ENCODE measurements around the gene ATP5MG. TPM values are rescaled to one million over a fixed set of nuclear protein-coding genes. Genes with fewer than 3 reads are reported as not detected.
"Not testable (repeated sequence)": the region's sequence is repeated elsewhere in the genome, so short reads cannot be mapped to it uniquely, and the experiment has no call there.

Gene ATP5MG
- total RNA-seq, 1 donor from 2014 or later, result 266 TPM

- no peak for DNase-seq (ENCODE audit: low spot score)
- H3K36me3 Mint-ChIP-seq (ENCODE audit: low read depth), result peaks cover 78% of the 10 kb centered on the region
- no peak overlapping the region for H3K27ac Mint-ChIP-seq
- intact Hi-C loops (cut with micrococcal nuclease), result no loop called here
- no peaks in the 10 kb centered on the region for H3K27me3 Mint-ChIP-seq (ENCODE audit: low read depth)
- no peak overlapping the region for H3K4me3 Mint-ChIP-seq (ENCODE audit: low read depth)
- no peaks in the 10 kb centered on the region for H3K9me3 Mint-ChIP-seq
- peaks cover 4% of the 10 kb centered on the region for H3K4me1 Mint-ChIP-seq (ENCODE audit: low read depth)
These were observed 20.8 kb upstream of the ATP5MG start for GRCh38 chr11:118380571-118380970.

- Mint-ChIP-seq H3K4me3 (ENCODE audit: low read depth) (no peak overlapping the region), H3K27ac (no peak overlapping the region), H3K36me3 (ENCODE audit: low read depth) (peaks cover 80% of the 10 kb centered on the region), H3K4me1 (ENCODE audit: low read depth) (no peaks in the 10 kb centered on the region), H3K9me3 (no peaks in the 10 kb centered on the region), H3K27me3 (ENCODE audit: low read depth) (no peaks in the 10 kb centered on the region)
- no peak for DNase-seq (ENCODE audit: low spot score)
- intact Hi-C loops (cut with micrococcal nuclease), result no loop called here
These were observed 18.5 kb upstream of the ATP5MG start for GRCh38 chr11:118382954-118383353.

DNA sequence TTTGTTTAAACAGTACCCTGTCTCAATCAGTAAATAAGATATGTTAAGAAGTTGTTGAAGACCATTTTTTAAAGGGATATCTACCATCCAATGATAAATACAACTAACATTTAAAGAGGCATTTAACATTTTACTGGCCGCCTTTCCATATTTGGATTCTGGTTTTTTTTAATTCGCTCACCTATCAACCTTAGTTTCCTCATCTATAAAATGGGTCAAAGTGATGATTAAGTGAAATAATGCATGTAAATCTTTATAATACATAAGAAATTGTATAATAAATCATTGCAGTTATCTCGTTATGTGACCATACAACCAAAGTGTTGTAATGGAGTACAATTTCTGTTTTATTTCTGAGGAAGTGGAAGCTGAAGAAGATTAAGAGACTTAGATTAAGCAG, 17.7 kb upstream of the ATP5MG start:
- Mint-ChIP-seq H3K9me3 (no peaks in the 10 kb centered on the region), H3K36me3 (ENCODE audit: low read depth) (peaks cover 79% of the 10 kb centered on the region), H3K27me3 (ENCODE audit: low read depth) (no peaks in the 10 kb centered on the region), H3K4me1 (ENCODE audit: low read depth) (no peaks in the 10 kb centered on the region), H3K4me3 (ENCODE audit: low read depth) (no peak overlapping the region), H3K27ac (no peak overlapping the region)
- intact Hi-C loops (cut with micrococcal nuclease), result no loop called here
- no peak for DNase-seq (ENCODE audit: low spot score)

DNA sequence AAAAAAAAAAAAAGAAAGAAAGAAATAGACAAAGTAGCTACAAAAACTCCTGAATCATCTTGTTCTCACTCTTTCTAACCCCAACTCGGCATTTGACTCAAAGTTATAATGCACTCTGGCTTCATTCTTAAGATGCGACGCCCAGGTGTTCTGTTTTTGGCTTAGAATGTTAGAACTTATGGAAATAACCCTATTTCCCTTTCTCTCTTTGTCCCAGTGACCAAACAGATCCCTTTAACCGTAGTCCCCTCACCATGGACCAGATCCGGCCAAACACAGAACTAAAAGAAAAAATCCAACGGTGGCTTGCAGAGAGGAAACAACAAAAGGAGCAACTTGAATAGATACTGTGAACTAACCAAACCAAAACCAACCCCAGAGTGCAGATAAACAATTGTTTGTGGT, 5.3 kb upstream of the ATP5MG start:
- H3K4me1 Mint-ChIP-seq (ENCODE audit: low read depth), result peaks cover 51% of the 10 kb centered on the region
- no peaks in the 10 kb centered on the region for H3K27me3 Mint-ChIP-seq (ENCODE audit: low read depth)
- intact Hi-C loops (cut with micrococcal nuclease), result no loop called here
- H3K9me3 Mint-ChIP-seq, result no peaks in the 10 kb centered on the region
- H3K27ac Mint-ChIP-seq, result peak overlapping the region; percentile 75
- peak overlapping the region; percentile 11 for H3K4me3 Mint-ChIP-seq (ENCODE audit: low read depth)
- peak; percentile 18 for DNase-seq (ENCODE audit: low spot score)
- peaks cover 50% of the 10 kb centered on the region for H3K36me3 Mint-ChIP-seq (ENCODE audit: low read depth)

DNA sequence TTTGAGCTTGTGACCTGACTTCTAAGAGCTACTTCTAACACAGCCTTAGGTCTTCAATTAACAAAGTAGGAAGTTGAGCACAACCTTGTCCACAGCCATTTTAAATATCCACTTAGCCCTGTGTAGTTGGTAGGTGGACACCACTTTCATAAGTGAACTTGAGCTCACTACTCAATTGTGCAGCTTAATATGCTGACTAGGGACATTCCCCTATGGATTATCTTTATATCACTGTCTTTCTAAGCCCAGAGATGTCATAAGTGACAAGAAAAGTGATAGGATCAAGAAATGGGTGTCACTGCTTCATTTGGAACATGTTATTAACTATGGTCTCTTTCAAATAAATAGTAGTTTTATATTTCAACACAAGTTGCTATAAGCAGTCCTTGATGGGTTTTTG, 4.0 kb upstream of the ATP5MG start:
- Mint-ChIP-seq H3K9me3 (no peaks in the 10 kb centered on the region), H3K4me1 (ENCODE audit: low read depth) (peaks cover 52% of the 10 kb centered on the region), H3K27me3 (ENCODE audit: low read depth) (no peaks in the 10 kb centered on the region), H3K36me3 (ENCODE audit: low read depth) (peaks cover 54% of the 10 kb centered on the region), H3K4me3 (ENCODE audit: low read depth) (no peak overlapping the region), H3K27ac (peak overlapping the region; percentile 36)
- intact Hi-C loops (cut with micrococcal nuclease), result no loop called here
- no peak for DNase-seq (ENCODE audit: low spot score)

DNA sequence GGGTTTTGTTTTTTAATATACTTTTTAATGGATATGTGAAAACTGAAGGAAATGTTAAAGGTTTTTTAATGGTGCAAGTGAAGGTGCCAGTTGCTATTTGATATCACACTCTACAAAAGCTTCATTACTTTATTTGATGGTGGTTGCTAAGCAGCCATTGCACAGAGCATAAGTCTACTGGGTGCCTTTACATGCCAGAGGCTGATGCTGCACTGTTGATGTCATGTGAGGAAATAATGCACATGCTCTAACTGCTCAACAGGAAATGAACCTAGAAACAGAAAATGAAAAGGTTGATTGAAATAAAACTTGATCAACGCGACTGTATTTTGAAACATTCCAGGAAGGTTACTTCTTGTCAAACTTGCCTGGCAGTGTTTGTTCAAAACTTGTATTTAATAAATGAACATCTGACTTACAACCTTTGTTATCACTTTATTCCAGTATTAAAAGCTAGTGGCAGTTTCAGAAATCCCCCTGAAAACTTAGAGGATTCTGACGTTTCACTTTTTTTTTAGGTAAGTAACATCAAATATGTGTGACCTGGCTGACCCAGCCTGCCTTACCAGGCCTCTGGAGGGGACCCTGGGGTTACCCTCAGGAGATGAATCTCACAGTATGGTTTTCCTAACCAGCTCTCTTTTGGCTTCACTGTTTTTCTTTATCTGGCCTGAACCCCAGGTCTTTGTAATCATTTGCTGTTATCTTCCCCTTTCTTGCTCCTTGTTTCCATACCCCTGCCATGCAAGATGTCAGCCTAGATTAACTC, 2.4 kb upstream of the ATP5MG start:
- peaks cover 49% of the 10 kb centered on the region for H3K36me3 Mint-ChIP-seq (ENCODE audit: low read depth)
- H3K27ac Mint-ChIP-seq, result peak overlapping the region; percentile 99
- DNase-seq (ENCODE audit: low spot score), result peak; percentile 64
- peak overlapping the region; percentile 99 for H3K4me3 Mint-ChIP-seq (ENCODE audit: low read depth)
- peaks cover 57% of the 10 kb centered on the region for H3K4me1 Mint-ChIP-seq (ENCODE audit: low read depth)
- no peaks in the 10 kb centered on the region for H3K9me3 Mint-ChIP-seq
- intact Hi-C loops (cut with micrococcal nuclease), result loop anchor here (2.0 kb wide), 1 partner anchor 90 kb away; no protein-coding TSS in a partner anchor
- no peaks in the 10 kb centered on the region for H3K27me3 Mint-ChIP-seq (ENCODE audit: low read depth)

DNA sequence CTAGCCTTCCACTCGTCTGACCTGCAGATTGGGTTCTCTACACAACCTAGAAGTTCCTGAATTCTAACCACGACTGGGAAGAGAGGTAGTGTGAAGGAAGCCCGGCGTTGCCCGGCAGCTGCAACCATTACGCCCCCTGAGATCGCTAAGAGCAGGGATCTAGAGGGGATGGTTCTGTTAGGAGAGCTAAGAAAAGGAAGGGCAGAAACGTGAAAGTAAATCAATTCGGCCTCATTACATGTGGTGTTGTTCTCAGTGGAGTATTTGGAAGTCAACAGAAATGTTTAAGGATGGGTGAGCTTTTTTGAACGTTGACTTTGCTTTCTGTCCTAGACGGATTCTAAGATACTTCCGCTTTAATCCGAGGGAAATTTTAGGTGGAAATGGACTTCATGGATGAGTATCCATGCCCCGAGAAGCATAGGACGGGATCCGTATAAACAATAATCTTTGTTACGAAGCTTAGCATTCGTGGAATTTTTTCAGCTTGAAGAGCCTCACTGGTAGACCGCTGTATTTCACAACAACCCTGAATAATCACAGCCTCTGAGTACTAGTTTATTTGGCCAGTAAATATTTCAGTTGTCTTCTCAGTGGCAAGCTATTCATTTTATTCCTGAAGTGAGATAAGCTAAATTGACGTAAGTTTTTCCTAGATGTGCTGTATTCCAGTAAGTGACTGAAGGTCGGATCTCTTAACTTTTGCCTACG, 629 bp downstream of the ATP5MG start:
- Mint-ChIP-seq H3K36me3 (ENCODE audit: low read depth) (peaks cover 53% of the 10 kb centered on the region), H3K4me1 (ENCODE audit: low read depth) (peaks cover 56% of the 10 kb centered on the region), H3K27ac (peak overlapping the region; percentile 99), H3K27me3 (ENCODE audit: low read depth) (no peaks in the 10 kb centered on the region), H3K9me3 (no peaks in the 10 kb centered on the region), H3K4me3 (ENCODE audit: low read depth) (peak overlapping the region; percentile 99)
- intact Hi-C loops (cut with micrococcal nuclease), result loop anchor here (1.0 to 2.0 kb wide), 5 partner anchors 13 to 171 kb away; partner anchors contain the start of genes ARCN1 and UBE4A
- no peak for DNase-seq (ENCODE audit: low spot score)

- H3K27me3 Mint-ChIP-seq (ENCODE audit: low read depth); intact Hi-C loops (cut with micrococcal nuclease); DNase-seq (ENCODE audit: low spot score); H3K9me3 Mint-ChIP-seq: not testable (repeated sequence)
- Mint-ChIP-seq H3K4me3 (ENCODE audit: low read depth) (peak overlapping the region; percentile 99), H3K4me1 (ENCODE audit: low read depth) (peaks cover 51% of the 10 kb centered on the region), H3K36me3 (ENCODE audit: low read depth) (peaks cover 56% of the 10 kb centered on the region), H3K27ac (peak overlapping the region; percentile 99)
These were observed 1.2 kb downstream of the ATP5MG start for GRCh38 chr11:118402594-118402993.

GRCh38 chr11:118406599-118407166, 5.3 kb downstream of the ATP5MG start:
- no peaks in the 10 kb centered on the region for H3K27me3 Mint-ChIP-seq (ENCODE audit: low read depth)
- DNase-seq (ENCODE audit: low spot score), result no peak
- intact Hi-C loops (cut with micrococcal nuclease), result no loop called here
- H3K9me3 Mint-ChIP-seq, result no peaks in the 10 kb centered on the region
- H3K36me3 Mint-ChIP-seq (ENCODE audit: low read depth), result peaks cover 69% of the 10 kb centered on the region
- no peak overlapping the region for H3K4me3 Mint-ChIP-seq (ENCODE audit: low read depth)
- H3K27ac Mint-ChIP-seq, result no peak overlapping the region
- H3K4me1 Mint-ChIP-seq (ENCODE audit: low read depth), result peaks cover 25% of the 10 kb centered on the region

DNA sequence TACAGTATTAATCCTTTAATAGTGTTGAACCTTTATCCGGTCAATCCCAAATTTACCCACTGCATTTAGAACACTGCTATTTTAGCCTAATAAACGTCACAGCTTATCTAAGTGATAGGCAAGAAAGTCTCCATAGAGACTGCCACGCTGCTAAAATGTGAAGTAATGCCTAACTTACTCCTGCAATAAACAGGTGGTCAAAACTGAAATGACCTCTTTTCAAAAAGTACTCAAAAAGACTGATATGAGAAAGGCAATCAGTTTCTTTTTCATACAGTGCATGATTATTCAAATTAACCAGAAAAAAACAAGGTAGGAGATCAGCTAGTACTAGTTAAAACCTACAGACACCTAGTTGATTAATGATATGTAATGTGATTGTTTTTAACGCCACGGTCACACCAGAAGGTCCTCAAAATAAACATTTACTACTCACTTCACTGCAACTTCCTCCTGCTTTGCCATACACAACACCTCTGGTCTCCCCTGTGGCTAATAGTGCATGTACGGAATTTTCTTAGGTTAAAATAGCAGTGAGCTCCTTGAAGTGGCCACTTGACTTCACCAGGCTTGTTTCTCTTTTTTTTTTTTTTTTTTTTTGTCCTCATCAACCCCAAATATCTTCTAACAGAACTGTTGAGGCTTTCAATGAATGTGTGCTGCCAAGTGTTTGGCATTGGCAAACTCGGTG, 8.8 kb downstream of the ATP5MG start:
- no peak for DNase-seq (ENCODE audit: low spot score)
- no peak overlapping the region for H3K27ac Mint-ChIP-seq
- peaks cover 11% of the 10 kb centered on the region for H3K4me1 Mint-ChIP-seq (ENCODE audit: low read depth)
- H3K4me3 Mint-ChIP-seq (ENCODE audit: low read depth), result no peak overlapping the region
- H3K36me3 Mint-ChIP-seq (ENCODE audit: low read depth), result peaks cover 50% of the 10 kb centered on the region
- no peaks in the 10 kb centered on the region for H3K27me3 Mint-ChIP-seq (ENCODE audit: low read depth)
- H3K9me3 Mint-ChIP-seq, result no peaks in the 10 kb centered on the region
- intact Hi-C loops (cut with micrococcal nuclease), result no loop called here

DNA sequence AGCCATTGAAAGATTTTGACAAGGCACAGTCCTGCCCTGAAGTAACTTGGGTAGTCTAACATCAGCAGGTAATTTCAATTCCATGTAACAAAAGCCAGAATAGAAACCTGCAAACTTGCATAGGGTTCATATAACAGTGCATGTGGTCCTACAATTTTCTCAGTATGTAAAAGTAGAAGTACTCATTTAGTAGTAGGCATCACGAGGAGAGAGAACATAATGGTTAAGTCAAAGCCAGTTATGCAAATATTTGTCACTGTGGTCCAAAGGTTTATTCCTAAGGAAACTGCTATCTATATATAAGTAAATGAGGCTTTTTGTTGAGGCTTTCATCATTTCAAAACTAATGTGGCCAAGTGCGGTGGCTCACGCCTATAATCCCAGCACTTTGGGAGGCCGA, 10.1 kb downstream of the ATP5MG start:
- intact Hi-C loops (cut with micrococcal nuclease), result no loop called here
- Mint-ChIP-seq H3K9me3 (no peaks in the 10 kb centered on the region), H3K36me3 (ENCODE audit: low read depth) (peaks cover 40% of the 10 kb centered on the region), H3K27ac (no peak overlapping the region), H3K4me3 (ENCODE audit: low read depth) (no peak overlapping the region), H3K4me1 (ENCODE audit: low read depth) (peaks cover 3% of the 10 kb centered on the region), H3K27me3 (ENCODE audit: low read depth) (no peaks in the 10 kb centered on the region)
- DNase-seq (ENCODE audit: low spot score), result no peak

GRCh38 chr11:118412921-118413320, 11.5 kb downstream of the ATP5MG start:
- Mint-ChIP-seq H3K9me3 (no peaks in the 10 kb centered on the region), H3K27me3 (ENCODE audit: low read depth) (no peaks in the 10 kb centered on the region), H3K4me3 (ENCODE audit: low read depth) (no peak overlapping the region), H3K4me1 (ENCODE audit: low read depth) (peaks cover 3% of the 10 kb centered on the region), H3K27ac (no peak overlapping the region), H3K36me3 (ENCODE audit: low read depth) (peaks cover 27% of the 10 kb centered on the region)
- intact Hi-C loops (cut with micrococcal nuclease), result no loop called here
- DNase-seq (ENCODE audit: low spot score), result no peak
